ENCODE measurements around the gene TSPEAR.

TSPEAR gene

DNA sequence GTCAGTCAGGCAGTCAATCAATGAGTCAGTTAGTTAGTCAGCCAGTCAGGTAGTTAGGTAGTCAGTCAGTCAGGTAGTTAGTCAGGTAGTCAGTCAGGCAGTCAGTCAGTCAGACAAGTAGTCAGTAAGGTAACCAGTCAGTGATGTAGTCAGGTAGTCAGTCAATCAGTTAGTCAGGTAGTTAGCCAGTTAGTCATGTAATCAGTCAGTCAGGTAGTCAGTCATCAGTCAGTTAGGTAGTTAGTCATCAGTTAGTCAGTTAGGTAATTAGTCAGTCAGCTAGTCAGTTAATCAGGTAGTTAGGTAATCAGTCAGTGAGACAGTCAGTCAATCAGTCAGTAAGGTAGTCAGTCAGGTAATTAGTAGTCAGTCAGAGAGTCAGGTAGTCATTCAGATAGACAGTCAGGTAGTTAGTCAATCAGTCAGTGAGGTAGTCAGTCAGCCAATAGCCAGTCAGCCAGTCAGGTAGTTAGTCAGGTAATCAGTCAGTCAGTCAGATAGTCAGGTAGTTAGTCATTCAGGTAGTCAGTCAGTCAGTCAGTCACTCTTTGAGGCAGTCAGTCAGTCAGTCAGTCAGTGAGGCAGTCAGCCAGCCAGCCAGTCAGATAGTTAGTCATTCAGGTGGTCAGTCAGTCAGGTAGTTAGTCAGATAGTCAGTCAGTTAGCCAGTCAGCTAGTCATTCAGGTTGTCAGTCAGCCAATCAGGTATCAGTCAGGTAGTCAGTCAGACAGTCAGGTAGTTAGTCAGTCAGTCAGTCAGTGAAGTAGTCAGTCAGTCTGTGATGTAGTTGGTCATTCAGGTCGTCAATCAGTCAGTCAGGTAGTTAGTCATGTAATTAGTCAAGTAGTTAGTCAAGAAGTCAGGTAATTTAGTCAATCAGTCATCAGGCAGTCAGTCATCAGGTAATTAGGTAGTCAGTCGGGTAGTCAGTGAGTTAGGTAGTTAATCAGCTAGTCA is 186.7 kb downstream of the TSPEAR start:
- DNase-seq: no peak

DNA sequence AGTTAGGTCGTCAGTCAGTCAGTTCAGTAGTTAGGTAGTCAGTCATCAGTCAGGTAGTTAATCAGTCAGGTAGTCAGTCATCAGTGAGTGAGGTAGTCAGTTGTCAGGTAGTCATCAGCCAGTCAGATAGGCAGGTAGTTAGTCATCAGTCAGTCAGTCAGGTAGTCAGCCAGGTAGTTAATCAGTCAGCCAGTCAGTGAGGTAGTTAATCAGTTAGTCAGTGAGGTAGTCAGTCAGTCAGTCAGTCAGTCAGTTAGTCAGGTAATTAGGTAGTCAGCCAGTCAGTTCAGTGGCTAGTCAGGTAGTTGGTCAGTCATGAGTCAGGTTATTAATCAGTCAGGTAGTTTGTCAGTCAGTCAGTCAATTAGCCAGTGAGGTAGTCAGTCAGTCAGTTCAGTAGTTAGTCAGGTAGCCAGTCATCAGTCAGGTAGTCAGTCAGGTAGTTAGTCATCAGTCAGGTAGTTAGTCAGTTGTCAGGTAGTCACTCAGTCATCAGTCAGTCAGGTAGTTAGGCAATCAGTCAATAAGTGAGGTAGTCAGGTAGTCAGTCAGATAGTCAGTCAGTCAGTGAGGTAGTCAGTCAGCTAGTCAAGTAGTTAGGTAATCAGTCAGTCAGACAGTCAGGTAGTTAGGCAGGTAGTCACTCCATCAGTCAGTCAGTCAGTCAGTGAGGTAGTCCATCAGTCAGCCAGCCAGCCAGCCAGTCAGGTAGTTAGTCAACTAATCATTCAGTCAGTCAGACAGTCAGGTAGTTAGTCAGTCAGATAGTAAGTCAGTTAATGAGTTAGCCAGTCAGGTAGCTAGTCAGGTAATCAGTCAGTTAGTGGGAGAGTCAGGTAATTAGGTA is 187.6 kb downstream of the TSPEAR start:
- no peak for DNase-seq

DNA sequence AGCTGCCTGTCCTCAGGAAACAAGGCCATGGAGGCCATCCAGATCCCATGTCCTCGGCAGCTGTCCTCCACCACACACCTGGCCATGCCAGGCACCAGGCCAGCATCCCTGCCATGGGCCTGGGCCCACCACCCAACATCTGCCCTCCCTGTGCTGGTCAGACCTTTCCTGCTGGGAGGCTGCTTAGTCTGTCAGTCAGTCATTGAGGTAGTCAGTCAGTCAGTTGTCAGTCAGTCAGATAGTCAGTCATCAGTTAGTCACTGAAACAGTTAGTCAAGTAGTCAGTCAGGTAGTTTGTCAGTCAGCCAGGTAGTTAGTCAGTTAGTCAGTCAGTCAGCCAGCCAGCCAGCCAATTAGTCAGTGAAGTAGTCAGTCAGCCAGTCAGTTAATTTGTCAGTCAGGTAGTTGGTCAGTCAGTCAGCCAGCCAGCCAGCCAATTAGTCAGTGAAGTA is 188.6 kb downstream of the TSPEAR start:
- no peak for DNase-seq

DNA sequence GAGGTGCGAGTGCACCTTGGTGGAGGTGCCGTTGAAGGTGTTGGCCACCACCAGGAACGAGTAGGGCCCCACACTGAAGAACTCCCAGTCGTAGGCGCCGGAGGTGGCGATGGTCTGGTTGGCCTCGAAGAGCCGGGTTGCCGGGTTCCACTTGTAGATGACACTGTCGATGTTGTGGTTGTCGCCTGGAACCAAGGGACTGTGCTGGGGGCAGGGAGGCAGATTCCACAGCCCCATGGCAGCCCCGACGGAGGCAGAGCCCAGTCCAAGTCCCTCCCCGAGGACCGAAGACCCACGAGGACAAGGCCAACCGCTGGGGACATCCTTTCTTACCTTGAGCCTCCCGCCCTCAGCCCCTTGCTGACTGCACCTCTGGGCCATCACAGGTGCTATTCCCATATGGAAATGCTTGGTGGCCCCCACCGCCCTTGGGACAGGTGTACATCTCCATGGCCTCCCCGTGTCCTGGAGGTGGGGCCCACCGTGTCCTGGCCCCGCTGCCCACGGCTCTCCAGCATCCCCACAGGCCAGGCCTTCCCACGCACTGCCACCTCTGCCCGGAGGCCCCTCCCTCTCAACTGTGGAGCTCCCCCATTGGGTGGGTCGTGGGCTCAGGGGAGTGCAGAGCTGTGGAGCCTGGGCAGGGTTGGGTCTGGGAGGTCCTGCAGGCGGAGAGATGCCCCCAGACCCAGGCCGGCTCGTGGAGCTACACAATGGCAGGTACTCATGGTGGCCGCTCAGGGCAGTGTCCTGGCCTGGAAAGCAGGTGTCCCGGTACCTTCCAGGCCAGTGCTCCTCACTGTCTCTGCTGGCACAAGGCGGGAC is 189.2 kb downstream of the TSPEAR start:
- no peak for DNase-seq

DNA sequence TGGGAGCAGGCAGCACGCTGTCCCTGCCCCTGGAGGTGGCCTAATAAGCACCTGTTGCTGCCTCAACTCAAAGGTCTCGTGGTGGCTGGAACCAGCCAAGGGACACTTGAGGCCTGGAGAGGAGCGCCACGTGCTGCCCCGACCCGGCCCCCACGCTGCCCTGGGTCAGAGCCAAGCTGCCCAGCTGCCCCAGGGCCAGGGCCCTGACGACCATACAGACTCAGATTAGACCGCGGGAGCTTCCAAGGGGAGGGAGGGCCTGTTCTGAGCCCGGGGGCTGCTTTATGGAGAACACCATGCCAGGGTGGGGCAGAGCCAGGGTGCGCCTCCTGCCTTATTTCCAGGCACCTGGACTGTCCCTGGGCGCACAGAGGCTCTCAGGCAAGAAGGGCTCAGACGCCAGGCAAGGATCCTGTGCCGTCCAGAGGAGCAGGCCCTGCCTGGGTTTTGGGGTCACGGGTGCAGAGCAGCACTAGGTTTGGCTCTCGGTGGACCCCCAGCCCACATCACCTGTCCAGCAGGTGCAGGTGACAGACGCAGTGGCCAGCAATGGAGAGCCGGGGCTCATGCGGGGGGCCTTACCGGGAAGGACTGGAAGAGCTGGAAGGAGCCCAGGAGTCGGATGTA is 190.0 kb downstream of the TSPEAR start:
- no peak for DNase-seq

DNA sequence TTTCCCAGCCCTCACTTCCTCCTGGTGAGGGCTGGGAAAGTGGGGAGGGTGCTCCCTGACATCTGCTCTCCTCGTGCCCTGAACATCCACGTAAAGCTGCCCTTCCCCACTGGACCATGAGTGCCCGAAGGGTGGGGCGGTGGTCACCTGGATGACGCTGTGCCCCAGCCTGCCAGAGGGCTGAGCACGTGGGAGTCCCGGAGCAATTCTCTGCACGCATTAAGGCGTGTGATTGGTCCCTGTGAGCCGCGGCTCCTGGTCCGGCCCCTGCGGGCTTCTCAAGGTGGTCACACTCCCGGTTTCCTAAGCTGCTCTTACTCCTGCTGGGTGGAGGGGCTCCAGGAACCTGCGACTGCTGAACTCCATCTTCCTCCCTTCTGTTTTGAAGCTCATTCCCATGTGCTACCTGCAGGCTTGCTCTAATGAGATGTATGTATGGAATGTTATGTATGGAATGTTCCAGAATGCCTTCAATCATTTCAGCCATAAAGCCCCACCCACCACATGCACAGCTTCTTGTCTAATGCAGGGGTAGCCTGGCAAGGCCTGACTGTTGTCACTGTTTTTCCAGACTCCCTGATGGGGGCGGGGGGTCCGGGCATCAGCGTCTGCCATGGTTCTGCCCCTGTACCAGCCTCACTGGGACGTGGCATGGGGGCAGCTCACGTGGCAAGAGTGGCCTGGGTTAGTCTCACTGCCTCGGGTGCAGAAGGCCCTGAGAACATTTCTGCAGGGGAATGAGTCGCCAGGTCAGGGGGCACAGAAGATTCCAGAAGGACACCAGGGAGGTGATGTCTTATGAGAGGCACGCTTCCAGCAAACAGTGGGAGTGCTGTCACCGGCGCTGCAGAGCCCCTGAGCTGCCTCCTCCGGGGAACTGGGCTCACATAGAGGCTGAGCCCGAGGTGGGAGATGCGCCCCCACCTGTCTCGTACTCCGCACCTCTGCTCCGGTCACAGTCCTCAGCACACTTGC is 190.8 kb downstream of the TSPEAR start:
- no peak for DNase-seq

DNA sequence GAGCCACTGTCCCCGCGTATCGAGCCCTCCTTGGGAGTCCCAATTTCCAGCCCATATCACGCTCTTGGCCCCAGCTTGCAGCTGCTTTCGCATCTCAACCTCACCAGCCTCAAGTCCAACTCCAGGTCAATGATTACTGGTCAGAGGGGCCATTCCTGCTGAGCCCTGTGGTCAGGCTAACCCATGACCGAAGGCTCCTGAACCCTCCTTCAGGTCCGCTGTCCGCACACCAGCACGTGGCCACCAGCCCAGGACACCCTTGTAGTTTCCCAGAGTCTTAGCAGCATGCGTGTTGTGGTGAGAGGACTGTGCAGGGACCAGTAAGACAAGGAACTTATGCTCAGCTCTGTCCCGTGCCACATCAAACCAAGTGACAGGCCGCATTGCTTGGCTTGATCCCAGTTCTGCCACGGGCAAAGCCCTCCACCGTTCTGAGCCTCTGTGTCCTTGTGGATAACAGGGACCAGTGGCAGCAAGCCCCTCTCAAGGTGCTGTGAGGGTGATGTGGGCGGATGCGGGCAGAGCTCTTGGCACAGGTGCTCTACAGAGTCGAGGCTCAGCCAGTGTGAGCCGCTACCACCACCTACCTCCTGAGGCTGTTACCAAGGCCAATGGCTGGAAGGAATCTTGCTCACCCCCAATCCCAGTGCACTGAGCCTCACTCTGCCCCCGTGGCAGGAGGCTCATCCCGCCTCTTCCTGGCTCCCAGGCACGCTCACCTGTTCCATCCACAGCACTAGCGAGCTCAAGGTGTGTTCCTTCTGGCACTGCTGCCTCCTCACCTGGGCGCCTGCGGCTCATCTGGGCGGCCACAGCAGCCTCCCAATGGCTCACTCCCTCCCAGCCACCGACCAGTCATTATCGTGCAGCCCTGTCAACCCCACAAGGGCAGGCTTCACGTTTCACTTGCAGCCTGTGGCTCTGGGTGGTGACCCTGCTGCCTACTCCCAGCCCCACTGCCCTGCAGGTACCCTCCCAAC is 191.7 kb downstream of the TSPEAR start:
- no peak for DNase-seq

DNA sequence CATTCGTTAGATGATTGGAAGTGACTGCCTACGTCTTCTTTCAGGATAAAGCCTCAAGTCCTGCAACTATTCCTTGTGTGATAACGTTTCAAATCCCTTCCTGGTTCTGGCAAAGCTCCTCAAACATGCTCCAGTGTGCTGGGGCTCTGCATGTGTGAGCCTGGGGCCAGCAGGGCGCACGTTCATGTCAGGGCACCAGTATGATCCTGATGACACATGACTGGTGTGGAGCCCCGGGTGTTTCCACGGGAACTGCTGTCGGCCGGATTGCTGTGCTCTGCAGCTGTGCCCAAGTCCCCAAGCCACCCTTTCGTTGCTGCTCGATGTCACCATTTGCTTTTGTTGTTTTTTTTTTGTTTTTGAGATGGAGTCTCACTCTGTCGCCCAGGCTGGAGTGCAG is 192.7 kb downstream of the TSPEAR start:
- DNase-seq: no peak

DNA sequence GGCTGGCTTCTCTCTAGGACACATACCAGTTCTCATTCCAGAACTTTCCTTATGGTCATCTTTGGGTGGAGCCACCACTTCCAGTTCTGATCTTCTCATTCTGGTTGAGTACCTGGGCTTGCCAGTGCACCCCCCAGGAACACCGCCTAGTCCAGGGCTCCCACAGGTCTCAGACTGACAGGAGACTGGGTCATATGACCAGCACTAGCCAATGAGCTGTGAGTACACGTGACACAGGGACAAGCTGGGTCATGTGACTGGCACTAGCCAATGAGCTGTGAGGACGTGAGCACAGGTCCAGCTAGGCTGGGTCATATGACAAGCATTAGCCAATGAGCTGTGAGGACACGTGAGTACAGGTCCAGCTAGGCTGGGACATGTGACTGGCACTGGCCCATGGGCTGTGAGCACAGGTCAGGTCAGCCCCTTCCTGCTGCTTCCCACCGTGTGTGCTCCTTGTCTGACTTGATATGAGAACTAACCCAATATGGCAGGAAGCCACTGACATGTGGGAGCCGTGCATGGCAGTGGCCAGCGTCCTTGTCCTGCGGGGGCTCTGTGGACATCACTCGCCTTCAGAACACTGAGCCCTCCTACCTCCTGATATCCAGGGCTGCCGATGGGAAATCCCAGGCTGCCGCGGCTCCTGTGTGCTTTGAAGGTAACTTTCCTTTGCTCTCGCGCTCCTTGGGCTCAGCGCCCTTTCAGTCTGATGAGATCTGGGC is 194.0 kb downstream of the TSPEAR start:
- DNase-seq: no peak

DNA sequence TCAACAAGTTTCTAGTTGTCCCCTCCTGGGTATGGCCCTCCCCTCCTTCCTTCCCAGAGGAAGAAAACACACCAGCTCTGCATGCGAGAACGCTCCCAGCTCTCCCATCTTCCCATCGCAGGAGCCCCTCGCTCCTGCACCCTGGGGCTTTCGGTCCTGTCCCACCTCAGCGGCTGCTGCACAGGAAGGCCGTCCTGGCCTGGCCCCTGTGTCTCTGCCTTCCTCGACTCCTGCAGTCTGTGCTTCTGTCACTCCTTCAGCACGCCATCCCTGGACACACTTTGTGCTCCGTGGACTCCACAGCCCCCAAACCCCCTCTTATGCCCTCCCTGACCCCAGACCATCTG is 194.6 kb downstream of the TSPEAR start:
- DNase-seq: no peak

DNA sequence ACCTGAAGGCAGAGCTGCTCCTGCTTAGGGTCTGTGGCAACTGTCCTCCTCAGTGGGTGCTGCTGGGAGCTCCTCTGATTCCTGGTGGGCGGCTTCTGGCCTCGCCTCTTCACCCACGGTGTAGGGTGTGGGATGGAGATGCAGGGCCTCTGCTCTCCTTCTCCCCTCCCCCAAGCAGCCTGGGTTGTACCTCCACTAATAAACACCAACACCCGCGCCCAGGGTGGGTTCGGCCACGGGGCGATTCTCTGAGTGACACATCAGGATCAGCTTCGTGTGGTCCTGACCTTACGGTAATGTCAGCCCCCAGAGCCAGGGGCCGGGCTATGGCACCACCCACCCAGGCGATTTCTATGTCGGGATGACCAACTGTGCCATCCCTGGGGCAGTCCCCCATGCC is 195.0 kb downstream of the TSPEAR start:
- no peak for DNase-seq

DNA sequence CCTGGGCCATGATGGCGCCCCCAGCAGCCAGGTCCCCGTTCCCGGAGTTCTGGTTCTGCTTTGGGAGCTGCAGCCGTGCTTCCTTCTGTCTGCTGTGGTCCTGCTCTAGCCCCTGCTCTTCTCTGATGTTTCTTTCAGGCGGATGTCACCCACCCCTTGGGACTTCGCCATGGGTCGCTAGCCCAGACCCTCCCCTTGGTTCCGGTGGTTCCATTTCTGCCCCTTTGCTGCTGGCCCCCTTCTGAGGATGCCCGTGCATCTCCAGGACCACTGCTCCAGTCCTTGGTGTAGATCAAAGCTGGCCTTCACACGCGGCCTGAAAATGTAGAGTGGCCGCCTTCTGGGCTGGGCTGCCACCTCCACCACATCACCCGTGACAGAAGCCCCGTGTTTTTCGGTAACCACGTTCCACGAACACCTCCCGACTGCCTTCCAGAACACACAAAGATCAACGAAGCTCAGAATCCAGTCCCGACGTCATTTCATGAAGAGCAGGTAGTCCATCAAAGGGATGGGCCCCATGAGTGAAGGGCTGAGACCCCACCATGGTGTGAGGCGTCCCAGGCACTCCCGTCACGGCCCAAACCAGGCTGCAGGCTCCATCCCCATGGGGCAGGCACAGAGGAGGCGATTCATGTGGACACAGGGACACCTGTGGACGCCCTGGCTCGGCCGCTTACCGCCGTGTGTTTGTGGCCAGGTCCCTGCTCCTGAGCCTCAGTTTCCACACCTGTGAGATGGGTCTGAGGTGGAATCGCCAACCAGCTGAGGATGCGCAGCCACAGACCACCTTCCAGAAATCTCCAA is 195.8 kb downstream of the TSPEAR start:
- no peak for DNase-seq

DNA sequence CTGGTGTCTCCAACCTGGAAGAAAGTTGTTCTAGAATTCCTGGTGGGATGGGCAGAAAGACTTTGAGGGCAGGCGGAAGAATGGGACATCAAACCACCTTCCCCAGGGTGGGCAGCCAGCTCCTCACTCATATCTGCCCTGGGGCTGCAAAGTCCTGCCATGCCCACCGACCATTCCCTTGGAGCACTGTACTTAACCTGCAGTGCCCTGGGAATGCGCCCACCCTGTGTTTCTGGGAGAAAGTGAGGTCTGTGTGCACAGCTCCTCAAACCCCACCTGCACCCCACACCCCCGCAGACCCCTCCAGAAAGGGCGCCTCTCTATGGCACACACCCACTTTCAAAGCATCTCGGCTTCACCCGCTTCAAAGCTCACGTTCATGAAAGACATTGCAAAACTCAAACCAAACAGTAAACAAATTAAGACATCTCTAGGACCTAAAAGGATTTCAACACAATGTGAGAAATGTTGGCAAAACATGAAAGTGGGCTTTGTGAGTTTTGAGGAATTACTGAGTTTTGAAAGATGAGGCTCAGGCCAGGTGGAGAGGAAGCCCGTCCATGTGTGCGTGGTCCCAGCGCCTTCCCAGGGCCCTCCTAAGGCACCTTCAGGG is 196.5 kb downstream of the TSPEAR start:
- no peak for DNase-seq

DNA sequence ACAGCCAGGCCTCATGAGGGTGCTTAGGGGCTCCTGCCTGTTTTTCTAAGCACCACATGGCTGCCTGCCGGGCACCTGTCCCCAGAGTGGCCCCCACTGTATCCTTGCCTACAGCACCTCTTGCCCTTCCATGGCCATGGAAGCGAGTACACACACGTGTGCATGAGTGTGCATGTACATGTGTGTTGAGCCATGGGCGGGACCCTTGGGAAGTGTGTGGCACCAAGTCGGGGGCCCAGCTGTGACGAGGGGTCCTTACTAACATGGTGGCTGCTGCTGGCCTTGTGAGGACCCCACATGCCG is 197.2 kb downstream of the TSPEAR start:
- DNase-seq: no peak

DNA sequence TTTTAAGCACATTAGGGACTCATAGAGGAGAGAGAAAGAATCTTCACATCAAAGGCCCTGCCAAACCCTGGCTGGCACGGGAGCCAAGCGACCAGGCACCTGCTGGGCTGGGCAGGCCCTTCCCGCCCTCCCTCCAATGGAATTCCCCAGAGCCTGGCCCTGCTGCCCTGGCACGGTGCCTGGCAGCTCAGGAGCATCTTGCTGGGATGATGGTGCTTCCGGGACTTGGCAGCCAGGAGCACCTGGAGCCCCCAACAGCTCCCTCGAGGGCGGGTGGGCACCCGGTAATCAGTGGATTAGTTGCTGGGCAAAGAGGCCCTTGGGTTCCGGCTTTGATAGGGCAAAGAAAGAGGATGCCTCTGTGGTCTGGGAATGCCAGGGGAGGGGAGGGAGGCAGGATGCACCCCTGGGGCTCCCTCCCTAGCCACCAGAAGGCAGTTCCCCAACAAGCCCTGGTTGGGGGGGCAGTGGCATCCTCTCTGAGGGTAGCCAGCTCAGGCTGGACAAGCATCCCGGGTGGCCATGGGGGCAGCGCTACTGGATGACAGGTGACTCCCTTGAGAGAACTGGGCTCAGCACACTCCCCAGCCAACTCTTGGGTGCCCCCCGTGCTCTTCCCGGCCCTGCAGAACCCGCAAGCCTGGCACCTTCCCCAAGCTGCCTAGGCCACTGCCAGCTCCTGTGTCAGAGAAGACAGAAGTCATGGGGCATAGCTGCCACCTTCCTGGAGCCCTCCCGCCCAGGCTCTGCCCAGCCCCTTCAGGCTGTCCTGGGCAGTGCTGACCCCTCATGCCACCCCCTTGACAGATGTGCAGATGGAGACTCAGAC is 197.8 kb downstream of the TSPEAR start:
- no peak for DNase-seq

DNA sequence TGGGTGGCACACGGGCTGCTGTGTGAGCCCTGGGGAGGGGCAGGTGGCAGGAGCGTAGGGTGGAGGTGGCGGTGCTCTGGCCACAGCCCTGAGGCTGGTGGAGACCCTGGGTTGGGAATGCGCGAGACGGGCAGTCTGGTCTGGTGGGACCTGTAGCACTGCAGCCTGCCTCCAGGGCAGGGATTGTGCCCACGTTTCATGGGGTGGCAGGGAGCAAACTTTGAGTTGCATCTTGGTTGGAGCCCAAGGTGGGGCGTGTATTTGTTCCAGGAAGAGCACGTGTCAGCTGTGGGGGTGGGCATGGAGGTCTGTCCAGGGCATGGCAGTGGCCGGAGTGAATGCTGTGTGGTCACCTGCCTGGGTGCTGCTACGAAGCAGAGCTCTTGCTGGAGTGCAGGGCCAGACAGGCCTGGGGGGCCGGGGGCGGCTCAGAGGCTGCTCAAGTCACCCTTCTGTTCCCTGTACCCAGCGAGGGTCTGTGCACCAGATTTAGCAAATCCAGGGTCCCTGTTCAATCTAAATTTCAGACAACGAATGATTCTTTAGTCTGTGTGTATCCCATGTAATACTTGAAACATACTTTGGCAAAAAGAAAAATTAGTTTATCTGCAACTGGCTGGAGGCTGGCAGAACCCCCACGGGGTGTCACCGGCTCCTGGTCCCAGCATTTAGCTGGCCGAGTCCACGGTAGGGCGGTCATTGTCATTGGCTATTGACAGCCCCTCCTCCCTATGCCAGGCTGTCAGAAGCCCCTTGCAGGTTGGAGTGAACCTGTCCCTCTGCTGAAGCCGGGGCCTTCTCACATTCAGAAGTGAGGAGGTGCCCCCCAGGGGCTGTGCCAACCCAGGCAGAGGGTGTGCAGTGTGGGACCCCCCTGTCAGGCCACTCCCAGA is 198.6 kb downstream of the TSPEAR start:
- DNase-seq: no peak

Measured in activated gamma-delta T cell (primary cell).